ENCODE data around the gene CASP6.

CASP6 gene

GRCh38 chr4:109746728-109747127 is 43.5 kb upstream of the CASP6 start:
- POLR2A ChIA-PET (ENCODE audit: low non-redundant PET) = no interaction called here
- DNase-seq (ENCODE audit: low spot score) = no peak
- CTCF ChIA-PET = no interaction called here

DNA sequence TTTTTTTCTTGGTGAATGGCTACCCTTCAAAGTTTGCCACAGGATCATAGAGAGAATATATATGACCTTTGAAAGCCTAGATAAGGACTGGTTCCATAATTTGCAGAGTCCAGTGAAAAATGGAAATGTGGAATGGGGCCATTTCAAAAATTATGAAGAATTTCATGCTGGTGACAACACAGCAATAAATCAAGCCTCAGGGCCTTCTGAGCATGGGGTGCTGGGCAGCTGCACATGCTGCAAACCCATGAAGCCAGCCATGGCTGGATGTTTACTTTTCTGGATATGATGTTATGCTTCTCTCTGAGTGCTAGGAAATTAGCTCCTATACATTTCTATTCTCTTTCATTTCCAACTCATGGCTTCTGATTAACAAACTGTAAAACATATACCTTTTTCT is 42.6 kb upstream of the CASP6 start:
- TF ChIP-seq CTCF (conservative IDR thresholded peaks at IDR 0.05; ENCODE audit: low read depth) = no peak
- ChIA-PET POLR2A (ENCODE audit: low non-redundant PET) (no interaction called here), CTCF (no interaction called here)
- no peak overlapping the region for H3K27ac ChIP-seq
- DNase-seq (ENCODE audit: low spot score) = no peak

More at GRCh38 chr4:109746728-109747127, 43.5 kb upstream of the CASP6 start:
- no peak overlapping the region for H3K27ac ChIP-seq
- no peak for TF ChIP-seq CTCF (conservative IDR thresholded peaks at IDR 0.05; ENCODE audit: low read depth)

DNA sequence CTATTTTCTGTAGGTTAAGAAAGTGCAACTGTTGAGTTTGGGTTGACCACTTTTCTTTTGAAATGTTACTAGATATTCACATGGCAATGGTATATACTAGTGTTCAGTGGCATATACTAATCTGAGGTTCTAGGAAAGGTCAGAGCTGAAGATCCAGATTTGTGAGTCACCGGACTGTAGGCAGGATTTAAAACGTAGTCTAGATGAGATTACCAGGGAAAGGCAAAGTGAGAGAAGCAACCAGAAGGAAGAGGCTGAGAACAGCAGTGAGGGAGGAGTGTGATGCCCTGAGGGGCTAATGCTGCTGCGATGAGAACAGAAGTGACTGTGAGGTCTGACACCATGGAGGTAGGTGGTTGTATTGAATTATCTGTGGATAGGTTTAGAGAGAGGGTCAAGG is 36.3 kb upstream of the CASP6 start:
- no peak for TF ChIP-seq CTCF (conservative IDR thresholded peaks at IDR 0.05; ENCODE audit: low read depth)
- CTCF ChIA-PET = interaction anchor here (0.6 kb wide), 1 partner anchor 124 kb away, joined by 4 read pairs; no protein-coding TSS in a partner anchor
- H3K27ac ChIP-seq = no peak overlapping the region
- DNase-seq (ENCODE audit: low spot score) = no peak
- POLR2A ChIA-PET (ENCODE audit: low non-redundant PET) = no interaction called here

DNA sequence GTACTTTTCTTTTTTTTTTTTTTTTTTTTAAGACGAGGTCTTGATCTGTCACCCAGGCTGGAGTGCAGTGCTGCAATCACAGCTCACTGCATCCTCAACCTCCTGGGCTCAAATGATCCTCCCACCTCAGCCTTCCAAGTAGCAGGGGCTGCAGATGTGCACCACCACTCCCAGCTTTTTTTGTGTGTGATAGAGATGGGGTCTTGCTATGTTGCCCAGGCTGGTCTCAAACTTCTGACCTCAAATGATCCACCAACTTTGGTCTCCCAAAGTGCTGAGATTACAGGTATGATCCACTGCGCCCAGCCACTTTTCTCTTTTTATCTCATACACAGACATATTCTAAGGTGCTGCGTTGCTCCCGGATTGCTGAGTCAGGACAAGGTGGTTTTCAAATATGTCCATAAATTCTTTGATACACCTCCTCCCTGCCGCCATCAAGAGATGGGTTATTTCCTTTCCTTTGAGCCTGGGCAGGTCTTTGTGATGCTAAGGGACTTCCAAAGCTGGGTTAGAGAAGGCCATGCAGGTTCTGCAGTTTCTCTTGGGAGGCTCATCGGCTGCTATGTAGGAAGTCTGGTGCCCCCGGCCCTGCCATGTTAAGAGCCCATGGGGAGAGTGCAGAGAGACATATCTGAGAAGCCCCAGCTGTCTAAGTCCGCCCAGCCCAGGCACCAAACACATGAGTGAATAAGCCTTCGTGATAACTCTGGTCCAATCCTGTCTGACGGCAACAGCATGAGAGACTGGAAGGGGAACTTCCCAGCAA is 35.0 kb upstream of the CASP6 start:
- no peak for DNase-seq (ENCODE audit: low spot score)
- no peak overlapping the region for H3K27ac ChIP-seq
- TF ChIP-seq CTCF (conservative IDR thresholded peaks at IDR 0.05; ENCODE audit: low read depth) = no peak
- CTCF ChIA-PET = no interaction called here
- POLR2A ChIA-PET (ENCODE audit: low non-redundant PET) = no interaction called here

GRCh38 chr4:109735566-109736365 is 32.5 kb upstream of the CASP6 start:
- DNase-seq (ENCODE audit: low spot score) = no peak
- ChIA-PET POLR2A (ENCODE audit: low non-redundant PET) (no interaction called here), CTCF (no interaction called here)
- TF ChIP-seq CTCF (conservative IDR thresholded peaks at IDR 0.05; ENCODE audit: low read depth) = no peak
- H3K27ac ChIP-seq = no peak overlapping the region

DNA sequence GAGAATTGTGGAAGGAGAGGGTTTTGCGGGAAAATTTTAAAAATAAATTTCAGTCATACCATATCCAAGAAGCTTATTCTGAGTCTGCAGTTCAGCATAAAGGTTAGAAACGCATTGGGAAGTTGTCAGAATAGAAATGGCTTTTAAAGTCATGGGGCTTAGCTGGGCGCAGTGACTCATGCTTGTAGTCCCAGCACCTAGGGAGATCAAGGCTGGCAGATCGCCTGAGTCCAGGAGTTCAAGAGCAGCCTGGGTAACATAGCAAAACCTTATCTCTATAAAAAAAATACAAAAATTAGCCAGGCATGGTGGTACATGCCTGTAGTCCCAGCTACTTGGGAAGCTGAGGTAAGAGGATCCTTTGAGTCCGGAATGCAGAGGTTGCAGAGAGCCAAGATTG is 30.5 kb upstream of the CASP6 start:
- ChIA-PET POLR2A (ENCODE audit: low non-redundant PET) (no interaction called here), CTCF (no interaction called here)
- H3K27ac ChIP-seq = no peak overlapping the region
- TF ChIP-seq CTCF (conservative IDR thresholded peaks at IDR 0.05; ENCODE audit: low read depth) = no peak
- DNase-seq (ENCODE audit: low spot score) = no peak
